DMS153 treated with DMSO at 0.1 percent for 48 hours (cell line): ENCODE data around the gene HSPG2.
"Not testable (repeated sequence)": the region's sequence is repeated elsewhere in the genome, so short reads cannot be mapped to it uniquely, and the experiment has no call there.

Experiments used
- DNase-seq: peaks from one replicate; lab custom pipeline; 2025; ENCODE audit not compliant: unreplicated experiment; lab: John Stamatoyannopoulos, UW

The HSPG2 gene

DNA sequence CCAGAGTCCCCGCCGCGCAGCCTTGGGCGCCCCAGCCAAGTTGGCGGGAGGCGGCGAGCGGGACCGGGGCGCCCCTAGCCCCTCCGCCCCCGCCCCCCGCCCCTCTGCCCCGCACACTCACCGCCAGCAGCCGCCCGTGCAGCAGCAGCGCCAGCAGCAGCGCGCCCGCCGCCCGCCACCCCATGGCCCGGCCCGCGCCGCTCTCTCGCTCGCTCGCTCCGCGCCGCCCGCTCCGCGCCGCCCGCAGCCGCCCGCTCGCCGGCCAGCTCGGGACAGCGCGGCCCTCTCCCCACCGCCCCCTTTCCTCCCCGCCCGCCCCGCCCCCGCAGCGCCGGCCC lies at the start of gene HSPG2:
Gene HSPG2 (minus strand): TSS at position 277 of the 338 bp plus-strand sequence. CDS start 93 bp downstream, at position 184.
- DNase-seq = no peak

DNA sequence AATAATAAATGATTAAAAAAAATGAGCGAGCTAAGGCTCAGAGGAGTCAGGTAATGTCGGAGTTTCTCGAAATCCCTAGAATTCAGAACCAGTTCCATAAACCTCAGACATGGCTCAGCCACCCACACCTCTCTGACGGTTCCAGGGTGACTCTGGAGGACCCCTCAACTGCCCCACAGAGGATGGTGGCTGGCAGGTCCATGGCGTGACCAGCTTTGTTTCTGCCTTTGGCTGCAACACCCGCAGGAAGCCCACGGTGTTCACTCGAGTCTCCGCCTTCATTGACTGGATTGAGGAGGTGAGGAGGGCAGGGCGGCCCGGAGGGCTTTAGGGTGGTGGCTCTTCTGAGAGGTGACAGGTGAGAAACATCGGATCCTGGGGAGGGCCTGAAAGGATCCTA lies 49.3 kb upstream of the HSPG2 start:
- DNase-seq = not testable (repeated sequence)

DNA sequence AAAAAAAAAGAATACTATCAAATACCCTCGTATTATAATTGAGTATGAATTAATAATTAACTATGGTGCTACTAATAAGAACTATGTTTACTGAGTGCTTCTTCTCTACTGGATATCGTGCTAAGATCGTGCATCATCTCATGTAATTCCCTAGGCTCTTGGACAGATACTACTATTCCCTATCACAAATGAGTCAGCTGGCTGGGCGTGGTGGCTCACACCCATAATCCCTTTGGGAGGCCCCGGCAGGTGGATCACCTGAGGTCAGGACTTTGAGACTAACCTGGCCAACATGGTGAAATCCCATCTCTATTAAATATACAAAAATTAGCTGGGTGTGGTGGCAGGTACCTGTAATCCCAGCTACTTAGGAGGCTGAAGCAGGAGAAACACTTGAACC lies 48.8 kb upstream of the HSPG2 start:
- not testable (repeated sequence) for DNase-seq

DNA sequence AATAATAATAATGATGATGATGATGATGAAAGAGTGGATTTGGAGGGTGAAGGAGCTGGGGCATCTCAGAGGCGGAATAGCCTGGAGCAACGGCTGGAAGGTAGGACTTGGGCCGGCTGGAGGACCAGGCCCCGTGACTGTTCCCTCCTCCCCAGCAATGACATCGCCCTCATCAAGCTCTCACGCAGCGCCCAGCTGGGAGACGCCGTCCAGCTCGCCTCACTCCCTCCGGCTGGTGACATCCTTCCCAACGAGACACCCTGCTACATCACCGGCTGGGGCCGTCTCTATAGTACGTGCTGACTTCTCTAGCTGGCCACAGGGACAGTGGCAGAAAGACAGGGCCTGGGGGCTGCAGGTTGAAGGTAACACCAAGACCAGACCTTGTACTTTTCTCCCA lies 46.4 kb upstream of the HSPG2 start:
- not testable (repeated sequence) for DNase-seq

DNA sequence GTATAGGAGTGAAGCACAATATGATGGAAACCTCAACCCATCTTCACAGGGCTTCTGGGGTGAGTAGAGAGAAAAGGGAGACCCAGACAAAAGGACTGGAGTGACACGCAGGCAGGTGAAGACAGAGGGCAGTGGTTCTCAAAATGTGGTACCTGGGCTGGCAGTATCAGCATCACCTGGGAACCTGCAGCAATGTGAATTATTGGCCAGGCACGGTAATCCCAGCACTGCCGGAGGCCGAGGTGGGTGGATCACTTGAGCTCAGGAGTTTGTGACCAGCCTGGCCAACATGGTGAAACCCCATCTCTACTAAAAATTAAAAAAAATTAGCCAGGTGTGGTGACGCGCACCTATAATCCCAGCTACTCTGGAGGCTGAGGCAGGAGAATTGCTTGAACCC lies 45.0 kb upstream of the HSPG2 start:
- DNase-seq = not testable (repeated sequence)

DNA sequence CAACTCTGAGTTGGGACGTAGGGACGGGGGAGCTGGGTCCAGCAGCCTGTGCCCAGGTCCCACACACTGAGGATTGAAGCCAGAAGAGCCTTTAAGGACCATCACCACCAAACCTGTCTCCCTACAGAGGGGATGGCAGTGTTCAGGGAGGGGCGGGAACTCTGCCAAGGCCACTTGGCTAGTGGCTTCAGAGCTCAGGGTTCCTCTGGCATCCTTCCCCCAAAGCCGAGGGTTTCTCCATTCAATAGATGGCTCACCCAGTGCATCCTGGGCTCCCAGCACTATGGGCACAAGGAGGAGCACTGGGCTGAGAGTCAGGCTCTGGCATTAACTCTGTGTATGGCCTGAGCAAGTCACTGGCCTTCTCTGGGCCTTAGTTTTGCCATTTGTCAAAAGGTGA lies 44.1 kb upstream of the HSPG2 start:
- DNase-seq = not testable (repeated sequence)

DNA sequence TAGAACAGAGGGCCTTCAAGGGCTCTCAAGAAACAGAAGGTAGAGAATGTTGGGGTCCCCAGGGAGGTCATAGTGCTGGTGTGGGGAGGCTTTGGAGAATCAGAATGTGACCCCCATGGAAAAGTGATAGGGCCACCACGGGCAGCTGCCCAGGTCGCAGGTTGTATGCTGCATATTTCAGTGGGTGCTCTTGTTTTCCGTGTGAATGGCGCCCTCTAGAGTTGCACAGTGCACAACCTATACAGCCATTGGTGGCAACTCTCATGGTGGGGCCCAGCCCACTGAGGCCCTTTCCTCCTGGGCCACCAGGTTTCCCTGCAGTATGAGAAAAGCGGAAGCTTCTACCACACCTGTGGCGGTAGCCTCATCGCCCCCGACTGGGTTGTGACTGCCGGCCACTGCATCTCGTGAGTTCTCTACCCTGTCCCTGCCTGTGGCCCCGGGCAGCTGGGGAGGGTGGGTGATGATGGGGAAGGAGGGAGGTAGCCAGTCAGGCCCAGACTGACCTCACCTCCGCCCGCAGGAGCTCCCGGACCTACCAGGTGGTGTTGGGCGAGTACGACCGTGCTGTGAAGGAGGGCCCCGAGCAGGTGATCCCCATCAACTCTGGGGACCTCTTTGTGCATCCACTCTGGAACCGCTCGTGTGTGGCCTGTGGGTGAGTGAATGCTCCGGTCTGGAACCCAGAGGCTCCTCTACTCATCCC lies 43.6 kb upstream of the HSPG2 start:
- not testable (repeated sequence) for DNase-seq

DNA sequence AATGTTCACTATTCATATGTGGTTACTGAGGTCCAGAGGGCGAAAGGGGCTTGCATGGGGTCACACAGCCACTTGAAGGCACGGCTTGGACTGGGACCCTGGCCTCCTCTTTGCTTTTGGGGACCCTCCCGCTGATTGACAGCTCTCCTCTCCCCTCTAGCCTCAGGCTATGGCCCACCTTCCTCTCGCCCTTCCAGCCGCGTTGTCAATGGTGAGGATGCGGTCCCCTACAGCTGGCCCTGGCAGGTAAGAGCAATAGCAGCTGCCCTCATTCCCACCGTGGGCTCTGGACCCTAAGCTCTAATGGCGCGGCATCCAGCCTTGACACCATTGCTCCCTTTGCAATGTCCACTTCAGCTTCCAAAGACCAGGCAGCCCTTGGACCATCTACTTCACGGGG lies 41.1 kb upstream of the HSPG2 start:
- not testable (repeated sequence) for DNase-seq

DNA sequence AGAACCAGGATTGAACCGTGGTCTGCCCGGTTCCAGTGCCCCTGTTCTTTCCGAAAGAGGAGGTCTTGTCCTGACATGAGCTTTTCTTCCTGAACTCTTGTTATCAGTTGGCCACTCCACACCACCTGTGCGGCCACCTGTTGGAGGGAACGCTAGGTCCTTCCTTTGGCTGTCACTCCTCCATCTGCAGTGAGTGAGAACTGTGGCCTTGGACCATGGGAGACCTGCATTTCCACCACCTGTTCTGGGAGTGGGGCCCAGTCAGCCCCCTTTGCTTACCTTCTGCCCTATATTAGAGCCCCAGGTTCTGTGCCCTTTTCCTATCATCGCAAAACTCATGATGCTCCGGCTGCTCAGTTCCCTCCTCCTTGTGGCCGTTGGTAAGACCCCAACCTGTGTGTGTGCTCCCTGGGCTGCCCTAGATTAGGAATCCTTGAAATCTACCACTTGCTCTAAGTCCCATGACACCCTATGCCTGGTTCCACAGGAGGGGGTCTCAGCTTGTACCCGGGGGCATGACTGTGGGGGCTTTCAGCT lies 39.7 kb upstream of the HSPG2 start, which contains the start of gene CELA3B:
Gene CELA3B (plus strand): TSS at position 320 of the 537 bp plus-strand sequence. CDS start 18 bp downstream, at position 338.
- DNase-seq = not testable (repeated sequence)

DNA sequence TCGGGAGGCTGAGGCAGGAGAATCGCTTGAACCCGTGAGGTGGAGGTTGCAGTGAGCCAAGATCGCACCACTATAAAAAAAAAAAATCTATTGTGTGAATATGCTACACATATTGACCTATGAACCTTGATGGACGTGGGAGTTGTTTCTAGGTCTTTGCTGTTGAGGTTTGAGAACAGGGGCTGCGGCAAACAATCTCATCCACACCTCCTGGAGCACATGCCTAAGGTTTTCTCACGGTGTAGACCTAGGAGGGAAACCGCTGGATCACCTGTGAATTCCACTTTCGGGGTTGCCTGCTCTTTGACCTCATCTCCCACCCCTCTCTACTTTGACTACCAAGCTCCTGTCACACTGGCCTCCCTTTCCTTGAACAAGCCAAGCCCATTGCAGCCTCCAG lies 38.2 kb upstream of the HSPG2 start:
- not testable (repeated sequence) for DNase-seq

DNA sequence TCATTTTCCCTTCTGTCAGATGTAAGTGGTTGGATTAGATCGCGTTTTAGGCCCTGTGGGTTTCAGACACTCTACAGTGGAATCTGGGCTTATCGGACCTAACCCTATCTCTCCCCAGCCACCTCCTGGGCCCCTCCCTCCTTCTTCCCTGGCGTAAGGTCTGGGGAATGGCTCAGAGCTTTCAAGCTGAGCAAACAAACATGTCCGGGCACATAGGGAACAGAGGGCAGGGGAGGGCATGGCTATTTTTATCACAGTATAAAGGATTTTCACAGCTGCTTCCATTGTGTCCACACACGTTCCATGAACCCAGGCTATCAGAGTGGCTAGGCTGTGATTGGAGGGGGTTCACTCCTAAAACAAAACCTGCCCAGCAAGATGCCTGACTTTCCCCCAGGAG lies 37.6 kb upstream of the HSPG2 start:
- DNase-seq = peak; percentile 29

DNA sequence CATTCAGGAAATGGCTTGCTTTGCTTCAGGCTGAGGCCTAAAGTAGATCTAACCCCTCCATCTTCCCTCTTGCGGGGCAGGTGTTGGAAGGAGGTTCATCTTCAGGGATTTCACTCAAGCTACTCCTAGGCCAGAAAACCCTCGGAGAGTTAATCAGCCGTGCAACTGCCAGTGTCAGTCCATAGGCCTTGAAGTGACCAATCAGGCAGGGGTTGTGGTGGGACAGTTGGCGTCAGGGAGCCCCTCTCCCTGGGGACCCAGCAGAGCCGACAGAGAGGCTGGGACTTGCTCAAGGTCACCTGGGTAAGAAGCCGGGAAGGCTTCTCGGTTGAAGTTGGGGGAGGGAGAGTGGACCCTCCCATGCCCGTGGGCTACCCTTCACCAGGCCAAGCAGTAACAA lies 36.8 kb upstream of the HSPG2 start:
- DNase-seq = not testable (repeated sequence)

DNA sequence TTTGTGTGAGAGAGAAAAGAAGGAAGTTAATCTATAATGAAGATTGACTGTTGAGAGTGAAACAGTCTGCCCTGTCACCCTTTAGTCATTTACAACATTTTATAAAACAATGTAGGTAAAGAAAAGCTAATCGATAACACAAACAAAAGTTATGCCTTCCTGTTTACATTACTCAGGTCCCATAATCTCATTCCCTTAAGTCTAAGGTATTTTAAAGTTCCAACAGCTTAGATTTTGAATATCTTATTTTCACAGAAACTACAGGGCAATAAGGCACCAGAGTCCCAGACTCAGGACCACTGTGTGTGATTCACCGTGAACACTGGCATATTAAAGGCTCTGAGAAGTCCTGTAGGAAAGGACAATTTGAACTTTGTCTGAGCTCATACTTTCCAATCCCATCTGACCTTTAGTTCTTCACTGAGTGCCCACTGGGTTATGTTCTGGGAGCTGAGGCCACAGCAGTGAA lies 35.9 kb upstream of the HSPG2 start:
- not testable (repeated sequence) for DNase-seq

DNA sequence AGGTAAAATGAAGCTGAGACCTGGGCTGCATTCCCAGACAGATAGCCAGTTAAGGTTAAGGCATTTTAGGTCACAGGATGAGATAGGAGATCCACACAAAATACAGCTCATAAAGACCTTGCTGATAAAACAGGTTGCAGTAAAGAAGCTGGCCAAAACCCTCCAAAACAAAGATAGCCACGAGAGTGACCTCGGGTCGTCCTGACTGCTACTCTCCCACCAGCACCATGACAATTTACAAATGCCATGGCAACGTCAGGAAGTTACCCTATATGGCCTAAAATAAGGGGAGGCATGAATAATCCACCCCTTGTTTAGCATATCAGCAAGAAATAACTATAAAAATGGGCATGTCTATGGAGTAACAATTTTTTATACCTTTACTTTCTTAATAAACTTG lies 33.4 kb upstream of the HSPG2 start:
- not testable (repeated sequence) for DNase-seq

DNA sequence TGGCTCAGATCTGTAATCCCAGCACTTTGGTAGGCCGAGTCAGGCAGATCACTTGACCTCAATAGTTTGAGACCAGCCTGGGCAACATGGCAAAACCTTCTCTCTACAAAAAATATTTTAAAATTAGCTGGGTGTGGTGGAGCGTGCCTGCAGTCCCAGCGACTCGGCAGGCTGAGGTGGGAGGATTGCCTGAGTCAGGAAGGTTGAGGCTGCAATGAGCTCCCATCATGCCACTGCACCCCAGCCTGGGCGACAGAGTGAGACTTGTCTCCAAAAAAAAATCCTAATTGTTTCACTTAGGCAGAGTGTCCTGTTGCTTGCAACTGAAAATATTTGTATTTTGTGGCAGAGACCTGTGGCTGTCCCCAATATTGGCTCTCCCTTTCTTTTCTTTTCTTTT lies 32.0 kb upstream of the HSPG2 start:
- DNase-seq = not testable (repeated sequence)

DNA sequence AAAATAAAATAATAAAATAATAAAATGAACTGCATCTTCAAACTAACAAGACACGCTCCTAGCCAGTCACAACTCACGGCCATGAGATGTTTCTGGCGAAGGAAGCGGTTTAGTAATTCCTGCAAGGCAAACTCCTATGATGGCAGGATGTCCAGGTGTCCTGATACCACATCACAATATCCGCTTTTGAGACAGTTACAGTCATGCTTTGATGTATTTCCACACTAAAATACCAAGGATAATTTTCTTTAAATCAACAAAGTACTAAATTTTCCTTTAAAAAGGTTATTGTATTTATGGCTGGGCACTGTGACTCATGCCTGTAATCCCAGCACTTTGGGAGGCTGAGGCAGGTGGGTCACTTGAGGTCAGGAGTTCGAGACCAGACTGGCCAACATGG lies 30.1 kb upstream of the HSPG2 start:
- DNase-seq = not testable (repeated sequence)

DNA sequence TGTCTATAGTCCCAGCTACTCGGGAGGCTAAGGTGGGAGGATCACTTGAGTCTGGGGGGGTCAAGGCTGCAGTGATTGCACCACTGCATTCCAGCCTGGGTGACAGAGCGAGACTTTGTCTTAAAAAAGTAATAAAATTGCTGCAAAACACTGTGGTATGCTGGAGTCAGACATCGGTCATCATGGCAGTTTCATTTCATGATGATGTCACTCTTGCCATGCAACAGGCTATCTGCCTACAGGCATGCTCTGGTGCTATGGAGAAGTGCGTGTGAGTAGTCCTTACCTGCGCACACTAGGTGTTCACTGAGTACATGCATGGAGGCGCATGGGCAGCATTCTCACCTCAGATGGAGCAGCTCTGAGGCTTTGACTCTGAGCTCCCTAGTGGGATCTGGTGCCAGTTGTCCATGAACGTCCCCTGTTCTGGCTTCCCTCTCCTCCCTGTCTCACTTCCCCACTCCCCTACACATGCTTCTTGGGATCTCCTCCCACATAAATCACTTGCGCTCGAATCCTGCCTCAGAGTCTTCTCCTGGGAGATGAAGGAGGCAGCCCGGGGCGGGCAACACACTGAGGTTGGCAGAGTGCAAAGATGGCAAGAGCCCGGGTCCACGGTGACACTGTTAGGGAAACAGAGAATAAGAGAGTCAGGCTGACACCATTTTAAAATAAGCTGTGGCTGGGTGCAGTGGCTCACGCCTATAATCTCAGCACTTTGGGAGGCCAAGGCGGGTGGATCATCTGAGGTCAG lies 29.3 kb upstream of the HSPG2 start:
- no peak for DNase-seq

DNA sequence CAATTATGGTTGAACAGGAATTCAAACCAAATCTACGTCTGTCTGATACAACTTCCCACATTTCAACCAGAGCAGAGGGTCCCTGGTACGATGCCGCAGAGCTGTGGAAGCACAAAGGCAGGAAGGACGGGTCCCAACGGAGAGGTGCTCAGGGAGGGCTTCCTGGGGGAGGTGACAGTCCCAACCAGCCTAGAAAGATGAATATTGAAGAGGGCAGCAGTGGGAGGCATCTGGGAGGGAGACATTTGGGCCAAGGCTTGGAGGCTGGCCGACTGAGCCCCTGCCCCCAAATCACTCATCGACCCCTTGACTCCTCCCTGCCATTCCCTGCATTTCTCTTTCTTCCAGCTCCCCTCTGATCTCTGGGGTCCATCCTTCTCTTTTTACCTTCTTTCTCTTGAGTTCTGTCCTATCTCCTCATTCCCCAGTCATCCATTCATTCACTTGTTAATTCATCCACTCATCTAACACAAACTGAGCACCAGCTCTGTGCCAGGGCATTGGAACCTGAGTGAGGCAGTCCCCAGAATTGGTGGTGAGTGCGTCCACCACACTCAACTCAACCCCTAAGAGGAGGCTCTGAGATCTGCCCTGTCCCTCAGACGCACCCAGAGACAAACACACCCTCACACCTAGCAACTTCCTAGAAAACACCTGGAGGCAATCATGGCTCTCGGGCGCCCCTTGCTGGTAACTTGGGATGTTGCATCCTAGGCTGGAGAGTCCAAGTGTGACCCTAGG lies 26.5 kb upstream of the HSPG2 start:
- DNase-seq = peak; percentile 49

DNA sequence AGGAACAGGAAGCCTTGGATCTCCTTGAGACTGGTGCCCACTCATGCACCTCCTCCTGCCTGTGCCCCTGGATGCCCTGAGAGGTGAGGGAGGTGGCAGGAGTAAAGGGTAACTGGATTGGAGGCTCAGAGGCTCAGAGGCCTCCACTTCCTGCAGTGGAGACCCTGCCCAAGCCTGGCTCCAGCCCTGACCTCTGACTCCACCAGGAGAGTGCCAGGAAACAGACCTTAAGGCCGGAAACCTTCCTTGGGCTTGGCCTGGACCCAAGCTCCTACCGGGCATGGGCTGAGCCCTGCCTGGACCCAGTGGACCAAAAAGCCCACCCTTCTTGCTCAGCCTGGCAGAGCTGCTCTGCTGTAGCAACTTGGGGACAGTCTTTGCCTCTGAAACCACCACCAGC lies 24.7 kb upstream of the HSPG2 start:
- no peak for DNase-seq

DNA sequence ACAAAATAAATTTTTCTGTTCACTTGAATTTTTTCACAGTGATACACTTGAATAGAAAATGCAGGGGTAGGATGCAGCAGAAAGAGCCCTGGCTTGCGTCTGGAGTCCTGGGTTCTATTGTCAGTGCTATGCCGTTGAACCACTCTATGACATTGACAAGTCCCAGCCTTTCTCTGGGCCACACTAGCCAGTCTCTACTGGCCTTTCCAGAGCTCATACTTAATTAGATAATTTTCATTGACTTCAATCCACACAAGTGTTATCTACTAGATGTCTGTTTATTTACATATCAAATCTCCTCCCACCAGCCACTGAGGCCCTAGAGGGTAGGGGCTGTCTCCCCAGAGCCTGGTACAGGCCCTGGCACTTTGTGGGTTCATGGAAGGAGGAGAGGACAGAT lies 24.2 kb upstream of the HSPG2 start:
- no peak for DNase-seq
